PC-3 (cell line): ENCODE data around the gene CALCOCO2. TPM values are rescaled to one million over a fixed set of nuclear protein-coding genes. Genes with fewer than 3 reads are reported as not detected.

Experiments used
- ATAC-seq: fragments of 200-7000 bp; cut with Tn5 transposase; 2 replicates; pipeline ENCODE4 v1.9.1; 2020; ENCODE audit warnings: mild to moderate bottlenecking, moderate library complexity
- BruUV-seq: library from RNA; stranded (reverse); fragments of 400-500 nt; replicated peaks from 2 replicates; lab custom pipeline; 2021; lab: Mats Ljungman, UMichigan
- CTCF ChIA-PET: fragments of 300-600 bp; sonication (Branson Sonifier 250); formaldehyde crosslinking; loops from one replicate; lab custom pipeline; 2022; ENCODE audit warnings: antibody characterized with exemption; lab: Charles Lee
- POLR2A ChIA-PET: fragments of 300-600 bp; sonication (Branson Sonifier 250); formaldehyde crosslinking; loops from one replicate; lab custom pipeline; 2022; ENCODE audit warnings: antibody characterized with exemption; ENCODE audit not compliant: unreplicated experiment; lab: Charles Lee
- DNase-seq: peaks from one replicate; pipeline ENCODE4 v3.0.0-alpha.2; 2015
- H2AFZ ChIP-seq: fragments of 300-600 bp; sonication (generic); 2 replicates; pipeline ENCODE4 v1.6.0; 2016; ENCODE audit warnings: antibody characterized with exemption, low read length
- H3F3A ChIP-seq: fragments of 300-600 bp; sonication (generic); one replicate; pipeline ENCODE4 v1.6.0; 2017; ENCODE audit warnings: antibody characterized with exemption, low read length, control low read depth, mild to moderate bottlenecking; ENCODE audit not compliant: unreplicated experiment
- H3K27ac ChIP-seq: fragments of 300-600 bp; sonication (generic); 2 replicates; pipeline ENCODE4 v1.5.1; 2016; ENCODE audit warnings: mild to moderate bottlenecking, low read length
- H3K27me3 ChIP-seq: fragments of 300-600 bp; sonication (generic); 2 replicates; pipeline ENCODE4 v1.6.1; 2016; ENCODE audit warnings: low read length, mixed read lengths
- H3K36me3 ChIP-seq: fragments of 300-600 bp; sonication (generic); 2 replicates; pipeline ENCODE4 v1.6.1; 2016; ENCODE audit warnings: low read depth, mixed run types, low read length, mixed read lengths
- H3K4me1 ChIP-seq: fragments of 300-600 bp; sonication (generic); 2 replicates; pipeline ENCODE4 v1.5.1; 2016; ENCODE audit warnings: low read length; ENCODE audit not compliant: insufficient read depth
- H3K4me2 ChIP-seq: fragments of 300-600 bp; sonication (generic); 2 replicates; pipeline ENCODE4 v1.6.0; 2016; ENCODE audit warnings: low read length
- H3K4me3 ChIP-seq: fragments of 300-600 bp; sonication (generic); 2 replicates; pipeline ENCODE4 v1.5.1; 2016; ENCODE audit warnings: mild to moderate bottlenecking, low read length, mixed read lengths
- H3K79me2 ChIP-seq: fragments of 300-600 bp; sonication (generic); 2 replicates; pipeline ENCODE4 v1.6.1; 2017; ENCODE audit warnings: low read length, mixed read lengths
- H3K9ac ChIP-seq: fragments of 300-600 bp; sonication (generic); 2 replicates; pipeline ENCODE4 v1.6.0; 2016; ENCODE audit warnings: mild to moderate bottlenecking, low read length
- H3K9me2 ChIP-seq: fragments of 300-600 bp; sonication (generic); replicated peaks from 2 replicates; pipeline ENCODE4 v1.6.1; 2016; ENCODE audit warnings: mixed run types, low read length, mixed read lengths
- H3K9me3 ChIP-seq: fragments of 300-600 bp; sonication (generic); 2 replicates; pipeline ENCODE4 v1.6.1; 2016; ENCODE audit warnings: low read length, mixed read lengths
- H4K20me1 ChIP-seq: fragments of 300-600 bp; sonication (generic); 2 replicates; pipeline ENCODE4 v1.6.1; 2016; ENCODE audit warnings: low read length, mixed read lengths
- CTCF ChIP-seq: fragments of 300-600 bp; sonication (generic); conservative IDR thresholded peaks from 2 replicates; pipeline ENCODE4 v1.5.1; 2017; ENCODE audit warnings: antibody characterized with exemption, low read depth, mild to moderate bottlenecking, low read length
- EZH2 ChIP-seq: fragments of 300-600 bp; sonication (generic); IDR thresholded peaks from one replicate; pipeline ENCODE4 v1.6.1; 2017; ENCODE audit warnings: antibody characterized with exemption, mild to moderate bottlenecking, low read length; ENCODE audit not compliant: unreplicated experiment
- EZH2phosphoT487 ChIP-seq: fragments of 300-600 bp; sonication (generic); IDR thresholded peaks from 2 replicates; pipeline ENCODE4 v1.6.1; 2018; ENCODE audit warnings: mild to moderate bottlenecking, antibody characterized with exemption, low read length, borderline replicate concordance
- intact Hi-C: fragments of 100-400 bp; cut with micrococcal nuclease; formaldehyde crosslinking; loops from 2 replicates; pipeline ENCODE4 v1.9.0; 2023
- total RNA-seq: library from RNA; depleted of rRNA; stranded (reverse); fragments of >200 nt; gene quantifications from 2 replicates; pipeline ENCODE4 v1.2.3, GENCODE V29; 2014

The CALCOCO2 gene
- total RNA-seq, 1 experiment from 2014 or later: 47.2 TPM

- Histone ChIP-seq H3K4me2 (peak overlapping the region; percentile 97), H3K9me3 (no peaks in the 10 kb centered on the region), H3F3A (no peaks in the 10 kb centered on the region), H2AFZ (peak overlapping the region; percentile 39), H4K20me1 (no peaks in the 10 kb centered on the region), H3K4me3 (peak overlapping the region; percentile 95), H3K9me2 (no peaks in the 10 kb centered on the region), H3K36me3 (peaks cover 32% of the 10 kb centered on the region), H3K4me1 (peaks cover 29% of the 10 kb centered on the region), H3K27me3 (no peaks in the 10 kb centered on the region), H3K79me2 (peaks cover 43% of the 10 kb centered on the region), H3K9ac (peak overlapping the region; percentile 98), H3K27ac (peak overlapping the region; percentile 69)
- TSS peak; percentile 71 for BruUV-seq
- no peak for ATAC-seq
- TF ChIP-seq EZH2: no peak
- no peak for TF ChIP-seq EZH2phosphoT487
- POLR2A ChIA-PET: interaction anchor here (0.5 to 1.0 kb wide), 9 partner anchors 8 to 1746 kb away, joined by 3 to 19 read pairs (median 4); partner anchors contain the start of genes SNF8 and TTLL6
- no peak for DNase-seq
- CTCF ChIA-PET: interaction anchor here (0.6 to 2.0 kb wide), 7 partner anchors 14 to 423 kb away, joined by 3 to 13 read pairs (median 4); no protein-coding TSS in a partner anchor
- intact Hi-C loops: loop anchor here (1.0 to 5.0 kb wide), 3 partner anchors 15 to 299 kb away; partner anchors contain the start of genes PRAC1, PRAC2 and UBE2Z
Measured at GRCh38 chr17:48892940-48893645, 62.3 kb downstream of the CALCOCO2 start.

- no TSS peak for BruUV-seq
- no peak overlapping the region; the same call in 1 of the 2 replicates for H3K27ac ChIP-seq
- DNase-seq (no peak), ATAC-seq (no peak)
- no peaks in the 10 kb centered on the region for H3K27me3 ChIP-seq
- no peaks in the 10 kb centered on the region for H3F3A ChIP-seq
- peaks cover 32% of the 10 kb centered on the region for H3K36me3 ChIP-seq
- TF ChIP-seq EZH2 (no peak), CTCF (no peak), EZH2phosphoT487 (no peak)
- peak overlapping the region; percentile 97 for H3K4me2 ChIP-seq
- intact Hi-C loops: loop anchor here (2.0 to 5.0 kb wide), 2 partner anchors 171 to 298 kb away; partner anchors contain the start of genes PRAC1 and PRAC2
- peak overlapping the region; percentile 98 for H3K9ac ChIP-seq
- no peaks in the 10 kb centered on the region for H4K20me1 ChIP-seq
- peak overlapping the region; percentile 95 for H3K4me3 ChIP-seq
- CTCF ChIA-PET: interaction anchor here (1.1 kb wide), 1 partner anchor 139 kb away, joined by 3 read pairs; no protein-coding TSS in a partner anchor
- POLR2A ChIA-PET: interaction anchor here (0.5 kb wide), 1 partner anchor 9 kb away, joined by 3 read pairs; no protein-coding TSS in a partner anchor
- no peak overlapping the region for H2AFZ ChIP-seq
- H3K9me2 ChIP-seq: no peaks in the 10 kb centered on the region
- H3K79me2 ChIP-seq: peaks cover 43% of the 10 kb centered on the region
- H3K4me1 ChIP-seq: peaks cover 29% of the 10 kb centered on the region
- H3K9me3 ChIP-seq: no peaks in the 10 kb centered on the region
Measured at GRCh38 chr17:48893646-48894508, 63.0 kb downstream of the CALCOCO2 start.

GRCh38 chr17:48894886-48895285, 64.1 kb downstream of the CALCOCO2 start:
- Histone ChIP-seq H3K27me3 (no peaks in the 10 kb centered on the region), H3K79me2 (peaks cover 43% of the 10 kb centered on the region), H2AFZ (no peak overlapping the region), H3K36me3 (peaks cover 32% of the 10 kb centered on the region), H4K20me1 (no peaks in the 10 kb centered on the region), H3K4me3 (no peak overlapping the region), H3K4me1 (peaks cover 29% of the 10 kb centered on the region), H3K9me2 (no peaks in the 10 kb centered on the region), H3K27ac (no peak overlapping the region), H3K9ac (no peak overlapping the region), H3K4me2 (peak overlapping the region; percentile 97), H3F3A (no peaks in the 10 kb centered on the region), H3K9me3 (no peaks in the 10 kb centered on the region)
- intact Hi-C loops: loop anchor here (5.0 kb wide), 1 partner anchor 297 kb away; no protein-coding TSS in a partner anchor
- BruUV-seq: no TSS peak
- ChIA-PET POLR2A (no interaction called here), CTCF (no interaction called here)
- ATAC-seq: no peak
- peak; percentile 34 for DNase-seq
- TF ChIP-seq EZH2phosphoT487 (no peak), CTCF (no peak), EZH2 (no peak)
